Measurements from ENCODE around the gene ECT2L.

DNA sequence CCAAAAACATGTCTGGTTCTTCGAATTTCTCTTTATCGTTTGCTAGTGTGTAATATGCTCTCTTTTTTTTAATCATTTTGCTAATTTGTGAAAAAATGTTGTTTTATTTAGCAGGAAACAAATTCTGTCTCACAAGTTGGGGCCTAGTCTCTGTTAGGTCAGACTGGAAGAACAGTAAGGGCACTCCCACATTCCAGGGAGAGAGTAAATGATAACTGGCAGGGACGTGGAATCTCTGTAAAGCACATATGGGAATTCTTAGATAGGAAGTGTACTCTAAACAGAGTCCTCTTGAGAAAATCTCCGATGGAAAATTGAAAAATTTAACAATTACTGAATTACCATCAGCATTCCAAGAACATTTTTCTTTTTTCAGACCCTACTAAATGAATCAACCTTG, 38.8 kb upstream of the ECT2L start:
- TF ChIP-seq, protein P1, sequence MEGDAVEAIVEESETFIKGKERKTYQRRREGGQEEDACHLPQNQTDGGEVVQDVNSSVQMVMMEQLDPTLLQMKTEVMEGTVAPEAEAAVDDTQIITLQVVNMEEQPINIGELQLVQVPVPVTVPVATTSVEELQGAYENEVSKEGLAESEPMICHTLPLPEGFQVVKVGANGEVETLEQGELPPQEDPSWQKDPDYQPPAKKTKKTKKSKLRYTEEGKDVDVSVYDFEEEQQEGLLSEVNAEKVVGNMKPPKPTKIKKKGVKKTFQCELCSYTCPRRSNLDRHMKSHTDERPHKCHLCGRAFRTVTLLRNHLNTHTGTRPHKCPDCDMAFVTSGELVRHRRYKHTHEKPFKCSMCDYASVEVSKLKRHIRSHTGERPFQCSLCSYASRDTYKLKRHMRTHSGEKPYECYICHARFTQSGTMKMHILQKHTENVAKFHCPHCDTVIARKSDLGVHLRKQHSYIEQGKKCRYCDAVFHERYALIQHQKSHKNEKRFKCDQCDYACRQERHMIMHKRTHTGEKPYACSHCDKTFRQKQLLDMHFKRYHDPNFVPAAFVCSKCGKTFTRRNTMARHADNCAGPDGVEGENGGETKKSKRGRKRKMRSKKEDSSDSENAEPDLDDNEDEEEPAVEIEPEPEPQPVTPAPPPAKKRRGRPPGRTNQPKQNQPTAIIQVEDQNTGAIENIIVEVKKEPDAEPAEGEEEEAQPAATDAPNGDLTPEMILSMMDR (IDR thresholded peaks at IDR 0.05; ENCODE audit: insufficient read depth, low read length): no peak
- no peak for TF ChIP-seq SPI1 (IDR thresholded peaks at IDR 0.05; ENCODE audit: borderline replicate concordance, low read depth)

All from HL-60 (cell line).